Left lung (tissue), 10 donors: ENCODE results near the gene FLT3LG. TPM values are rescaled to one million over a fixed set of nuclear protein-coding genes. Genes with fewer than 3 reads are reported as not detected.

ENCODE experiments used
- ATAC-seq: fragments of 200-7000 bp; cut with Tn5 transposase; one replicate; pipeline ENCODE4 v1.9.1; 2020; ENCODE audit warnings: moderate library complexity
- DNase-seq, 4 donors: peaks; one replicate each; pipeline ENCODE4 v3.0.0-alpha.2; 2013 to 2020
- H3K27ac ChIP-seq, 2 donors: fragments of 200-600 bp; sonication (generic) in 1 of 2; one replicate each; pipeline versions ENCODE4 v1.5.0 to v1.8.0; 2020 to 2021
- H3K27me3 ChIP-seq, 2 donors: fragments of 200-600 bp; sonication (generic) in 1 of 2; one replicate each; pipeline versions ENCODE4 v1.5.0 to v1.8.0; 2020 to 2021
- H3K36me3 ChIP-seq, 2 donors: fragments of 200-600 bp; sonication (generic) in 1 of 2; one replicate each; pipeline versions ENCODE4 v1.5.0 to v1.8.0; 2020 to 2021
- H3K4me1 ChIP-seq, 2 donors: fragments of 200-600 bp; one replicate each; pipeline ENCODE4 v1.8.0; 2021
- H3K4me3 ChIP-seq, 2 donors: fragments of 200-600 bp; sonication (generic) in 1 of 2; one replicate each; pipeline versions ENCODE4 v1.5.0 to v1.8.0; 2020 to 2021; ENCODE audit warnings: mild to moderate bottlenecking in 1 of 2
- H3K9me3 ChIP-seq, 2 donors: fragments of 200-600 bp; sonication (generic) in 1 of 2; one replicate each; pipeline versions ENCODE4 v1.5.0 to v1.8.0; 2020 to 2021
- CTCF ChIP-seq, 2 donors: fragments of 200-600 bp; sonication (generic) in 1 of 2; IDR thresholded peaks; one replicate each; pipeline versions ENCODE4 v1.5.0 to v1.8.0; 2021; ENCODE audit warnings: antibody characterized with exemption in 2 of 2
- intact Hi-C, 2 donors: fragments of 100-400 bp; cut with DNase I; formaldehyde crosslinking; loops; one replicate each; pipeline versions ENCODE4 v1.11.2 to v1.14.2; 2022
- polyA plus RNA-seq, 6 donors: library from polyadenylated mRNA; unstranded; fragments of 120-200 nt; gene quantifications; one replicate each; pipeline ENCODE4 v1.2.1, GENCODE V29; 2013; ENCODE audit not compliant: insufficient read length in 6 of 6
- total RNA-seq, 2 donors: library from RNA; stranded (reverse); fragmentation: NEBNext Ultra II Directional; extraction: Animal tissue kit (Norgen Biotek cat#: 25700); gene quantifications; one replicate each; pipeline ENCODE4 v1.2.1, GENCODE V29; 2021
- donor health status: DM: no; HTN: yes; CAD: no.
- donor health status: DM: no; HTN: no; CAD: no.

The FLT3LG gene
- total and polyA plus RNA-seq, 8 donors: 6.7 to 10.1 (median 7.4) TPM

GRCh38 chr19:49440439-49441209 lies 33.4 kb upstream of the FLT3LG start:
- H3K9me3 ChIP-seq: no peaks in the 10 kb centered on the region
- H3K27ac ChIP-seq: no peak overlapping the region
- TF ChIP-seq CTCF (IDR thresholded peaks at IDR 0.05): no peak
- H3K4me1 ChIP-seq: peaks cover 0 to 37% of the 10 kb centered on the region in 2 donors
- H3K27me3 ChIP-seq: peaks cover 53 to 72% of the 10 kb centered on the region in 2 donors
- no peak for ATAC-seq
- no peak for DNase-seq
- no peaks in the 10 kb centered on the region for H3K36me3 ChIP-seq
- no peak overlapping the region for H3K4me3 ChIP-seq
- intact Hi-C loops: loop anchor here in 1 of 2 donors (5.0 kb wide), 1 partner anchor 48 kb away; no protein-coding TSS in a partner anchor

- peaks cover 46 to 65% of the 10 kb centered on the region in 2 donors for H3K27me3 ChIP-seq
- no peak for TF ChIP-seq CTCF (IDR thresholded peaks at IDR 0.05)
- H3K9me3 ChIP-seq: no peaks in the 10 kb centered on the region
- DNase-seq (peak in 1 of 4 donors; percentile 70), ATAC-seq (no peak)
- peaks cover 0 to 34% of the 10 kb centered on the region in 2 donors for H3K4me1 ChIP-seq
- no peak within 1 kb of the TSS for H3K27ac ChIP-seq
- H3K4me3 ChIP-seq: peak within 1 kb of the TSS in 1 of 2 donors; percentile 84
- peaks cover 0 to 6% of the 10 kb centered on the region in 2 donors for H3K36me3 ChIP-seq
- intact Hi-C loops: loop anchor here in 1 of 2 donors (5.0 kb wide), 1 partner anchor 49 kb away; no protein-coding TSS in a partner anchor
Observed at GRCh38 chr19:49441210-49441959, 32.6 kb upstream of the FLT3LG start, which contains the start of gene SLC17A7. Gene SLC17A7, minus strand, starts transcription at chr19:49441527. Its CDS starts 148 bp downstream, at chr19:49441379.

- Histone ChIP-seq H3K36me3 (peaks cover 0 to 11% of the 10 kb centered on the region in 2 donors), H3K27me3 (peaks cover 41 to 59% of the 10 kb centered on the region in 2 donors), H3K27ac (no peak overlapping the region), H3K4me1 (peaks cover 0 to 31% of the 10 kb centered on the region in 2 donors), H3K4me3 (peak overlapping the region in 1 of 2 donors; percentile 84), H3K9me3 (no peaks in the 10 kb centered on the region)
- intact Hi-C loops: loop anchor here in 1 of 2 donors (5.0 kb wide), 1 partner anchor 50 kb away; no protein-coding TSS in a partner anchor
- DNase-seq: no peak
- no peak for ATAC-seq
- no peak for TF ChIP-seq CTCF (IDR thresholded peaks at IDR 0.05)
Observed at GRCh38 chr19:49441960-49442350, 32.1 kb upstream of the FLT3LG start.

- DNase-seq: no peak
- ATAC-seq: no peak
- Histone ChIP-seq H3K4me3 (peak overlapping the region in 1 of 2 donors; percentile 84), H3K36me3 (peaks cover 0 to 15% of the 10 kb centered on the region in 2 donors), H3K9me3 (no peaks in the 10 kb centered on the region), H3K27me3 (peaks cover 37 to 55% of the 10 kb centered on the region in 2 donors), H3K27ac (no peak overlapping the region), H3K4me1 (peaks cover 0 to 31% of the 10 kb centered on the region in 2 donors)
- no peak for TF ChIP-seq CTCF (IDR thresholded peaks at IDR 0.05)
- intact Hi-C loops: loop anchor here in 1 of 2 donors (5.0 kb wide), 1 partner anchor 50 kb away; no protein-coding TSS in a partner anchor
Observed at GRCh38 chr19:49442354-49442753, 31.7 kb upstream of the FLT3LG start.
